Aorta (tissue), 5 donors: Measurements from ENCODE around the gene COMTD1. TPM values are rescaled to one million over a fixed set of nuclear protein-coding genes. Genes with fewer than 3 reads are reported as not detected.

ENCODE experiments used
- ATAC-seq: fragments of 200-7000 bp; cut with Tn5 transposase; one replicate; pipeline ENCODE4 v1.9.1; 2022; ENCODE audit warnings: moderate library complexity; ENCODE audit not compliant: low FRiP score
- DNase-seq, 2 donors: peaks; one replicate each; pipeline ENCODE4 v3.0.0-alpha.2; 2020
- H3K27ac ChIP-seq, 2 donors: one replicate each; pipeline ENCODE4 v1.5.1; 2013; ENCODE audit warnings: low read length in 2 of 2, mild to moderate bottlenecking in 2 of 2, moderate library complexity in 2 of 2, control low read depth in 1 of 2, inconsistent platforms in 1 of 2, low read depth in 1 of 2
- H3K27me3 ChIP-seq, 2 donors: one replicate each; pipeline ENCODE4 v1.6.1; 2013; ENCODE audit warnings: control low read depth in 1 of 2, low read length in 1 of 2, mild to moderate bottlenecking in 1 of 2, moderate library complexity in 1 of 2; ENCODE audit not compliant: insufficient read depth in 2 of 2, control insufficient read depth in 1 of 2
- H3K36me3 ChIP-seq, 2 donors: one replicate each; pipeline ENCODE4 v1.6.1; 2013; ENCODE audit warnings: control low read depth in 1 of 2, low read length in 1 of 2, mild to moderate bottlenecking in 1 of 2; ENCODE audit not compliant: insufficient read depth in 2 of 2, control insufficient read depth in 1 of 2
- H3K4me1 ChIP-seq, 2 donors: one replicate each; pipeline ENCODE4 v1.6.1; 2013; ENCODE audit warnings: low read length in 2 of 2, control low read depth in 1 of 2, mild to moderate bottlenecking in 1 of 2, moderate library complexity in 1 of 2; ENCODE audit not compliant: insufficient read depth in 2 of 2, control insufficient read depth in 1 of 2
- H3K4me3 ChIP-seq, 2 donors: one replicate each; pipeline ENCODE4 v1.5.1; 2013; ENCODE audit warnings: low read length in 2 of 2, control low read depth in 1 of 2, mild to moderate bottlenecking in 1 of 2
- H3K9me3 ChIP-seq: one replicate; pipeline ENCODE4 v1.6.1; 2013; ENCODE audit warnings: mild to moderate bottlenecking, low read length; ENCODE audit not compliant: control insufficient read depth
- WGBS, 2 donors: extraction: QIAGEN DNeasy Blood & Tissue Kit; methylation state at CpG; one replicate each; pipeline ENCODE4 v1.1.7; 2013; 5-methylcytosine and 5-hydroxymethylcytosine counted together
- intact Hi-C, 2 donors: fragments of 100-400 bp; cut with DNase I; formaldehyde crosslinking; loops; one replicate each; pipeline versions ENCODE4 v1.14.2 to v1.15.0; 2022
- polyA plus RNA-seq, 2 donors: library from polyadenylated mRNA; stranded (reverse); fragments of 200-250 nt; gene quantifications; one replicate each; pipeline ENCODE4 v1.2.3, GENCODE V29; 2013
- total RNA-seq, 2 donors: library from RNA; stranded (reverse); fragmentation: NEBNext Ultra II Directional; extraction: Animal tissue kit (Norgen Biotek cat#: 25700); gene quantifications; one replicate each; pipeline ENCODE4 v1.2.1, GENCODE V29; 2021
- donor health status: healthy with polysubstance abuse.
- donor health status: Bipolar disorder and iron deficiency.
- donor health status: DM: no; HTN: no; CAD: no.
- donor health status: DM: no; HTN: no; CAD: no.
- donor health status: DM: yes; HTN: yes; CAD: no.

Gene COMTD1
- total and polyA plus RNA-seq, 4 donors: 12.9 to 60.8 (median 22.7) TPM

DNA sequence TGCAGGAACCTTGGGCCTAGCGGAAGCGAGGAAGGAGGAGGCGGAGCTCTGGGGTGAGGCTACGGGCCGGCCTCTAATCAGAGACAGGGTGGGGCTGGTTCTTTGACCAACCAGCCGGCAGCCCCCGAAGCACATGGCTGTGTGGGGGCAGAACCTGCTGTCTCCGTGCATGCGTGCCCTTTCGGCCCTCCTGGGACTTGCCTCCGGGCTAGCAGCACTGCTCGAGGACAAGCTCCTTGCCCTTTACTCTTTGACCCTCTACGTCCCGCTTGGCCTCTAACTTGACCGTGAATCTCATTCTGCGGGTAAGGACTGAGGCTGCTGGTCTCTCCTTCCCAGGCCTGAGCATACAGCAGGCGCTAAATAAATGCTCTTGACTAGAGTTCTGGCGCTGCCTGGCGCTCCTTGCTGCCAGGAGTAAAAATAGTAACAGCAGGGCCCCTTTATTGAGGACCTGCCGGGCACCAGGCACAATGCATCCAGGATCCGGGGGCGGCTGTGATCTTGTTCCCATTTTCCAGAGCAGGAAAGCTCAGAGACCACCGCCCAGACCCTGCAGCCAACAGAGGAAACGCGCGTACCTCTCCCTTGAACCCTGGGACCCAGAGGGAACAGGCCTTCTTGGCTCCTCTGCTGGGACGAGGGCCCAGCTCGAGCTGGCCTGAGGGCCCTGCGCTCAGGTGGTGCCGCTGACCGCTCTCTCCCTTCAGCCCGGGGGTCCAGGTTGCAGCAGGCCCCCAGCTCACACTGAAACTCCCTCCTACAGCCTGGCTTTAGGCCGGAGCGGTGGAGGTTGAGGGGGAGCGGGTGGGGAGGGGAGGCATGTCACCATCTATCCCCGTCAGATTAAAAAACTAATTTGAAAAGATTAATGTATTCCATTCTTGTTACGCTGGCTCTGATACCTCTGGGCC, 2.7 kb upstream of the COMTD1 start:
- no peak overlapping the region for H3K4me3 ChIP-seq
- H3K9me3 ChIP-seq: no peaks in the 10 kb centered on the region
- H3K27me3 ChIP-seq: no peaks in the 10 kb centered on the region
- ATAC-seq (no peak), DNase-seq (no peak)
- H3K27ac ChIP-seq: no peak overlapping the region
- H3K36me3 ChIP-seq: no peaks in the 10 kb centered on the region
- intact Hi-C loops: loop anchor here (5.0 kb wide), 2 partner anchors 991 to 996 kb away; no protein-coding TSS in a partner anchor
- WGBS, 2 donors: 93 to 95% methylated on average over 37 of the region's 37 CpGs
- H3K4me1 ChIP-seq: no peaks in the 10 kb centered on the region

GRCh38 chr10:75236178-75236825, 545 bp upstream of the COMTD1 start:
- H3K36me3 ChIP-seq: no peaks in the 10 kb centered on the region
- no peaks in the 10 kb centered on the region for H3K9me3 ChIP-seq
- no peak overlapping the region for H3K27ac ChIP-seq
- WGBS, 2 donors: 50 to 54% methylated on average over 12 of the region's 12 CpGs
- no peaks in the 10 kb centered on the region for H3K4me1 ChIP-seq
- no peak for ATAC-seq
- intact Hi-C loops: loop anchor here (5.0 kb wide), 2 partner anchors 989 to 994 kb away; no protein-coding TSS in a partner anchor
- no peak overlapping the region for H3K4me3 ChIP-seq
- DNase-seq: no peak
- H3K27me3 ChIP-seq: no peaks in the 10 kb centered on the region

GRCh38 chr10:75234683-75235374, 928 bp downstream of the COMTD1 start:
- no peaks in the 10 kb centered on the region for H3K27me3 ChIP-seq
- H3K9me3 ChIP-seq: no peaks in the 10 kb centered on the region
- H3K36me3 ChIP-seq: no peaks in the 10 kb centered on the region
- DNase-seq: peak; percentile 56 to 81
- peak overlapping the region in 1 of 2 donors; percentile 39 for H3K27ac ChIP-seq
- 0 to 1% methylated on average over 58 to 62 of the region's 62 CpGs for WGBS, 2 donors
- intact Hi-C loops: loop anchor here (2.0 to 5.0 kb wide), 5 partner anchors 48 to 993 kb away; partner anchors contain the start of gene SAMD8 (in 2 of the 2)
- no peaks in the 10 kb centered on the region for H3K4me1 ChIP-seq
- ATAC-seq: peak; percentile 15
- peak overlapping the region; percentile 49 to 78 for H3K4me3 ChIP-seq

DNA sequence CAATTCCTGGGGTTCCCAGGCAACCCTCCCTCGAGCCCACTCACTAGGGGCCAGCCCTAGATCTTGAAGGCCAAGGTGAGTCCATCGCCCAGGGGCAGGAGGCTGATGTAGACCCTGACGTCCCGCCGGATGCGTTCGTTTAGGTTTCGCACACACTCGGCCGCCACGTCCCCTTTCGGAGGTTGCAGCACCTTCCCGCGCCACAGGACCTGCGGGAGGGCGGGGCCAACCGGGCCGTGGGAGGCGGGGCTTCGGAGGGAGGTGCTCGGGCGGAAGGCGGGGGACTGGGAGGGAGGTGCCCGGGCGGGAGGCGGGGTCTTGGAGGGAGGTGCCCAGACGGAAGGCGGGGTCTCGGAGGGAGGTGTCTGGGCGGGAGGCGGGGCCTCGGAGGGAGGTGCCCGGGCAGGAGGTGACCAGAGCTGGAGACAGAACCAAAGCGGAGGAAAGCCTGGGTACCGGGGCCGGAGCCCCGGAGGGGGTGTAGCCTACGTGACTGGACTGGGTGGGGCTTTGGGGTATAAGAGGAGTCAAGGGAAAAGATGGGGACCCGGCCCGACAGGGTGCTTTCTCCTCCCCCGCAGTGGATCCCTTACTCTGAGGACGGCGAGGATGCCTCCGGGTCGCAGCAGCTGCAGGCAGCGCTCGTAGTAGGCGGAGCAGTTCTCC, 1.6 kb downstream of the COMTD1 start:
- ATAC-seq (peak; percentile 84), DNase-seq (peak; percentile 96 to 97)
- Histone ChIP-seq H3K4me3 (peak overlapping the region; percentile 49 to 78), H3K9me3 (no peaks in the 10 kb centered on the region), H3K36me3 (no peaks in the 10 kb centered on the region), H3K27ac (peak overlapping the region in 1 of 2 donors; percentile 52), H3K4me1 (no peaks in the 10 kb centered on the region), H3K27me3 (no peaks in the 10 kb centered on the region)
- WGBS, 2 donors: 9 to 11% methylated on average over 40 to 48 of the region's 48 CpGs
- intact Hi-C loops: loop anchor here (2.0 to 5.0 kb wide), 3 partner anchors 47 to 123 kb away; partner anchors contain the start of gene SAMD8 (in 2 of the 2)

GRCh38 chr10:75233444-75234016, 2.2 kb downstream of the COMTD1 start:
- Histone ChIP-seq H3K4me1 (no peaks in the 10 kb centered on the region), H3K9me3 (no peaks in the 10 kb centered on the region), H3K4me3 (no peak overlapping the region), H3K27ac (peak overlapping the region in 1 of 2 donors; percentile 52), H3K27me3 (no peaks in the 10 kb centered on the region), H3K36me3 (no peaks in the 10 kb centered on the region)
- intact Hi-C loops: loop anchor here (2.0 to 5.0 kb wide), 3 partner anchors 46 to 123 kb away; partner anchors contain the start of gene SAMD8 (in 2 of the 2)
- WGBS, 2 donors: 46 to 49% methylated on average over 14 of the region's 14 CpGs
- ATAC-seq: no peak
- DNase-seq: no peak

- Histone ChIP-seq H3K27ac (no peak overlapping the region), H3K9me3 (no peaks in the 10 kb centered on the region), H3K36me3 (no peaks in the 10 kb centered on the region), H3K4me1 (peaks cover 0 to 2% of the 10 kb centered on the region in 2 donors), H3K27me3 (no peaks in the 10 kb centered on the region), H3K4me3 (no peak overlapping the region)
- intact Hi-C loops: loop anchor here (2.0 to 5.0 kb wide), 3 partner anchors 45 to 120 kb away; partner anchors contain the start of gene SAMD8 (in 1 of the 2)
- DNase-seq (no peak), ATAC-seq (no peak)
- WGBS, 2 donors: 70 to 76% methylated on average over 4 of the region's 4 CpGs
Measured at GRCh38 chr10:75231672-75232581, 3.8 kb downstream of the COMTD1 start.

- Histone ChIP-seq H3K9me3 (no peaks in the 10 kb centered on the region), H3K36me3 (no peaks in the 10 kb centered on the region), H3K27me3 (no peaks in the 10 kb centered on the region), H3K4me1 (peaks cover 0 to 11% of the 10 kb centered on the region in 2 donors), H3K27ac (no peak overlapping the region), H3K4me3 (no peak overlapping the region)
- ATAC-seq: peak; percentile 69
- DNase-seq: peak; percentile 95 to 97
- WGBS, 2 donors: 24 to 25% methylated on average over 5 of the region's 5 CpGs
- intact Hi-C loops: loop anchor here (2.0 to 5.0 kb wide), 3 partner anchors 43 to 118 kb away; partner anchors contain the start of gene SAMD8 (in 1 of the 2)
Measured at GRCh38 chr10:75230600-75231038, 5.1 kb downstream of the COMTD1 start.
